Stimulated activated CD4-positive, alpha-beta T cell treated with anti-CD3 and anti-CD28 coated beads, Interleukin-12 subunit alpha, Interleukin-12 subunit beta, amount 100 ng/mL, for 48 hours (primary cell): ENCODE measurements around the gene OVCA2.
A peak's percentile ranks its signal among the peaks of the same experiment; 100 is the strongest.

ENCODE experiments used
- DNase-seq, 3 donors: peaks; one replicate each; pipeline ENCODE4 v3.0.0-alpha.2; 2020; ENCODE audit warnings: low read depth in 2 of 3, low spot score in 1 of 3

The OVCA2 gene

GRCh38 chr17:2030779-2031163 is 11.1 kb upstream of the OVCA2 start:
- DNase-seq, result no peak

- DNase-seq, result no peak
Observed at GRCh38 chr17:2033153-2033552, 8.7 kb upstream of the OVCA2 start.

- DNase-seq, result no peak
Observed at GRCh38 chr17:2034157-2034556, 7.7 kb upstream of the OVCA2 start.

DNA sequence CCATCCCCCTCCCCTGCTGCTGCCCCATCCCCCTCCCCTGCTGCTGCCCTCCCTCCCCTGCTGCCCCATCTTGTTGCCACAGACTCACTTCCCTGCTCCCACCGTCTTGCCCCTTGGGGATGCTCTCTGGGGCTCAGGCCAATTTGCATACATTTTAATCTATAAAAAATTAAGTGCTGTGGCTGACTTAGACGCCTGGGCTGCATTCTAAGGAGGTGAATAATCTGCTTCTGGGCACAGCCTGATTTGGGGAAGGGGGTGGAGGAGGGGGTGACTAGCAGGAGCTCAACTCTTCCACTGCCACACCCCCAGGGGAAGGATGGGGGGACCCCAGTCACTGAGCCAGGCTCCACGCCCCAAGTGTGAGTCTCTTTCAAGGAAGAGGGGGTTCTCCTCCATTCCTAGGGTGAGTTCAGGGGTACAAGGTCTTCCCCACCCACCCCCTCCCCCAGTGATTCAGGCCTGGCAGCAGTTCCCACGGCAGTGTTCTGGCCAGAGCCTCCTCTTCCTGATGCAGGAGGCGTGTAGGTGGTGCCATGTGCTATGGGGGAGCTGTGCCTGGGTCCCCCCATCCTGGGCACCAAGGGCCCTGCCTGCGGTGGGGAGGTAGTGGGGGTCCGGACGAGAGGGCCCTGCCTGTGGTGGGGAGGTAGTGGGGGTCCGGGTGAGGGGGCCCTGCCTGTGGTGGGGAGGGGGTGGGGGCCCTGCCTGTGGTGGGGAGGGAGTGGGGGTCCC is 6.8 kb upstream of the OVCA2 start:
- no peak for DNase-seq

DNA sequence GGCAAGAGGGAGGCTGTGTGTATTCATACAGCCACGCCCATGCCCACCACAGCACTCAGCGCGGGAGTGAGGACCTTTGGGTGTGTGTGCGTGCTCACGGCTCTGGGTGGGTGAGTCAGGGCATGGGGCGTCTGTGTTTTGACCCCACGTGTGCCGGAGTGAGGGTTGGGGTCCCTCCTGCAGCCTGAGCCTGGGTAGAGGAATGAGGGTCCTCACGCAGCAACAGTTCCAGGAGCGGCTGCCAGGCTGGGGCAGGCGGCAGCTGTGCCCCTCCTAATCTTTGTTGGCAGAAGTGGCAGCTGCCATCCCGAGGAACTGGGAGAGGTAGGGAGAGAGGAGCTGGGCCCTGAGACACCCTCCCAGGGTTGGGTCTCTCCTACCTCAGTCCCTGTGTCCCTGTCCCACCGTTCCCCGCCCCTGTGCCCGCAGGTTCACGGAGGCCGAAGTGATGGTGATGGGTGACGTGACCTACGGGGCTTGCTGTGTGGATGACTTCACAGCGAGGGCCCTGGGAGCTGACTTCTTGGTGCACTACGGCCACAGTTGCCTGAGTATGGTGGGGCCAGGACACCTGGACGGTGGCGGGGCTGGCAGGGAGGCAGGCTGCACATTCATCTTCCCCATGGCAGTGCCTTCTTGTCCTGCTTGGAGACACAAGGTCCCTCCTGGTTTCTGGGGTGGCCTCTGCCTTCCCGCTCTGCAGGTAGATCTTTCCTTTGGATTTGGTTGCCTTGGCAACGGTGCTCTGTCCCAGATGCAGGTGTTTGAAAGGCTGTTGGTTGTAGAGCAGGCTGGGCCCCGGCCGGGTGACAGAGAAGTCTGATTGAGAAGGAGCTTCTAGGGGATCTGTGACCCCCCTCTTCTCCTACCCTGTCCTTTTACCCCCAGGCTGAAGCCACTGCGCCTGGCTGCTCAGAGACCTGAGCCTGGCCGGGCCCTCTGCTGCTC is 6.0 kb upstream of the OVCA2 start:
- DNase-seq, result no peak

- DNase-seq, result no peak
Observed at GRCh38 chr17:2037155-2037554, 4.7 kb upstream of the OVCA2 start.

GRCh38 chr17:2040219-2040827 is 1.5 kb upstream of the OVCA2 start:
- DNase-seq, result no peak

- no peak for DNase-seq
Observed at GRCh38 chr17:2040942-2041560, 771 bp upstream of the OVCA2 start.

DNA sequence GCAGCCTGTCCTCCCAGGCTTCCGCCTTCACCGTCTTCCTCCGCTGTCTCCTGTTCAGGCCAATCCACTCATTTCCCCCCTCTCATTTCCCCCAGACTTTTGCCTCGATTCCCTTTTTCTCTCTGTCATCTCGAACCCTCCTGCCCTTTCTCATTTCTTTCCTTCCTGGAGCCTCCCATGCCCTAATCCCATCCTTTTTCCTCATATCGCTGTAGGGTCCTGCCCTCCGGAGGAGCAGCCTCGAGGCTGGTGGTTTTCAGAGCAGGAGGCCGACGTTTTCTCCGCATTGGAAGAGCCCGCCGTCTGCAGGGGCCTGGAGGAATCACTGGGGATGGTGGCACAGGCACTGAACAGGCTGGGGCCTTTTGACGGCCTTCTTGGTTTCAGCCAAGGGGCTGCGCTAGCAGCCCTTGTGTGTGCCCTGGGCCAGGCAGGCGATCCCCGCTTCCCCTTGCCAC is 597 bp downstream of the OVCA2 start:
- DNase-seq, result no peak

DNA sequence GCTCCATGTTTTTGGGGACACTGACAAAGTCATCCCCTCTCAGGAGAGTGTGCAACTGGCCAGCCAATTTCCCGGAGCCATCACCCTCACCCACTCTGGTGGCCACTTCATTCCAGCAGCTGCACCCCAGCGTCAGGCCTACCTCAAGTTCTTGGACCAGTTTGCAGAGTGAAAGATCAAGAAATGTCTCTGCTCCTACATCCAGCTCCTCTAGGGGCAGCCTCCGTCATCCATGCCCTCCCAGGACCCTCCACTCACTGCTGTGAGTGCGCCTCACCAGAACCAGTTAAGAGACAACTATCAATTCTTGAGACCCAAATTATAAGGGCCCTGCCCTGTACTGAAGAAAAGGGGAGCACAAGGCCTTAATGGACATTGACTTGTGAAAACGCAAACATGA is 1.1 kb downstream of the OVCA2 start:
- DNase-seq, result no peak

DNA sequence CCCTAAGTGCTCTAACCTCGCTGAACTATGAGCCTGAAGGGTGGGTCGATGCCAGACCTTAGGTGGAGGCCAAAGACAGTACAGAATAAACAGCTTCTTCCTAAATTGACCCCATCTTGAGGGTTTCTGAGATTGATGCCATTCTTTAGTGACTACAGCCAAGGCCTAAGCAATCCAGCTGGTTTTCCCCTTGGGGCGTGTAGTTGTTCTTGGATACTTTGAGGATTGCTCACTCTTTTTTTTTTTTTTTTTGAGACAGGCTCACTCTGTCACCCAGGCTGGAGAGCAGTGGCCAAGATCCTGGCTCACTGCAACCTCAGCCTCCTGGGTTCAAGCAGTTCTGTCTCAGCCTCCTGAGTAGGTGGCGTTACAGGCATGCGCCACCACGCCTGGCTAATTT is 2.0 kb downstream of the OVCA2 start:
- DNase-seq, result no peak

GRCh38 chr17:2044263-2044894 is 2.6 kb downstream of the OVCA2 start:
- DNase-seq, result no peak

- DNase-seq, result no peak
Observed at GRCh38 chr17:2047590-2047989, 5.8 kb downstream of the OVCA2 start.

GRCh38 chr17:2048805-2049204 is 7.0 kb downstream of the OVCA2 start:
- DNase-seq, result no peak

DNA sequence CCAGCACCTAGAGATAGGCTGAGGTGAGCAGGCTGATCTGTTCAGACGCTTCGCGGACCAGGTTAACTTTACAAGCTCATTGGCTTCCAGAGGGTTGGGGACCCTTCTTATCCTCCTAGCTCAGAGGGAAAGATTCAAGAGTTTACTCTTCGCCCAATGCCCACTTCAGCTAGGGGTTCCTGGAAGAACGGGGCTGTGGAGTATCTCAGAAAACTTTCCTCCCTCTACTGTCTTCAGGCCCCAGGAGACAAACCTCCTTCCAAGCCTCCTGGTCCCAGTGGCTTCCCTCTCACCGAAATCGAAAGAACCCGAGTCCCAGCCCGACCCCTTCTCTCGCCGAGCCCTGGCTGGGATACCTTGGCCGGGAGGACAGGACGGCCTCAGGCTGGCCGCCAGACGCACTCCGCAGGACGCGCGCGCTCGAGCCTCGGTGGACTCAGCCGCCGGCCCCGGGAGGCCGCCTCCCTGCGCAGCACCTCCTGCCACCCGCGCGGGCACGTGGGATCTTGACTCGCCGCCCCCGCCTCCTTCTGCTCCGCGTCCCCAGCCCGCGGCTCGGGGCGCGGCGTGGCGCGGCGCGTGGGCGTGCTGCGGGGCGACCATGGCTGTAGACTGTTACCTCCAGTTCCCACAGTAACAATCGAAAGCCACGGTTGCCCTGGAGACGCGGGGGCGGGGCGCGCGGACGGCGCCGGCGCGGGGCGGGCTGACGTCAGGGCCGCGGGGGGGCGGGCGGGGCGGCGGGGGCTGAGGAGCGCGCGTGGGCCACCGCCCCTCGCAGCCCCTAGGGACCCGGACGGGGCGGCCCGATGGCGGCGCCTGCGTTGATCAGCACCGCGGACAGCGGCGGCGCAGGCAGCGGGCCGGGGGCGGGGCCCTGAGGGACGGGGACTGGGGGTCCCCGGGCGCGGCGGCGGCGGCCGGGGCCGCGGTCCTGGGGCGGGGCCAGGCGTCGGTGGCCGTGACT is 7.8 kb downstream of the OVCA2 start:
- DNase-seq, result peak; percentile 74 to 87 (median 79)

DNA sequence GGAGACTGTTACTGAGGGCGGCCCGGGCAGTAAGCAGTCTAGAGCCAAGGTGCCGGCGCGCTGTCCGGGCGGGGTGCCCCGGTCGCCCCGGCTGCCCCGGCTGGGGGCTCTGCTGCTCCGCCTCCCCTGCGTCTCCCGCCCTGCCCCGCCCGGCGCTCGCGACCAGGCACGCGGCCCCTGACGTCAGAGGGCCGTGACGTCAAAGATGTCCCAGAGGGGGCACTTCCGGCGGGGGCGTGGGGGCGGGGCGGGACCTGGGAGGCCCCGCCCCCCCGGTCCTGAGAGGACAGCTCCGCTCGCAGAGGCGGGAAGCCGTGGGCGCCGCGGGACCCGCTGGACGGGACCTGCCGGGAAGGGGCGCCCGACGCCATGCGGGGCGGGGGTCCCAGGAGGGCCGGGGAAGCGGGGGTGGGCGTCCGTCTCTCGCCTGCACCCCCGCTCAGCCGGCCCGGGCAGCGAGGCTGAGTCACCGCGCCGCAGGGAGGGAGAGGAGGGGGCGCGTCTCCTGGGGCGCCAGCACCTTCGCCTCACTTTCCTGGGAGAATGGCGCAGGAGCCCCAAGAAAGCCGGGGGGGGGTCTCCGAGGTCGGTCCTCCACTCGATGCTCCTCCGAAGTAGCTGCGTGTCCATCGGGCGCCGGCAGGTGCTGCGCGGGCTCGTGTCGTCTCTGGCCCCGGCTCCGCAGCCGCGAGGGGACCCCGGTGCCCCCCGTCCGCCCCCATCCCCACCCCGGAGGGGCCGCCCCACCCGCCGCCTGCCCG is 8.7 kb downstream of the OVCA2 start:
- DNase-seq, result peak in 1 of 3 donors; percentile 52

DNA sequence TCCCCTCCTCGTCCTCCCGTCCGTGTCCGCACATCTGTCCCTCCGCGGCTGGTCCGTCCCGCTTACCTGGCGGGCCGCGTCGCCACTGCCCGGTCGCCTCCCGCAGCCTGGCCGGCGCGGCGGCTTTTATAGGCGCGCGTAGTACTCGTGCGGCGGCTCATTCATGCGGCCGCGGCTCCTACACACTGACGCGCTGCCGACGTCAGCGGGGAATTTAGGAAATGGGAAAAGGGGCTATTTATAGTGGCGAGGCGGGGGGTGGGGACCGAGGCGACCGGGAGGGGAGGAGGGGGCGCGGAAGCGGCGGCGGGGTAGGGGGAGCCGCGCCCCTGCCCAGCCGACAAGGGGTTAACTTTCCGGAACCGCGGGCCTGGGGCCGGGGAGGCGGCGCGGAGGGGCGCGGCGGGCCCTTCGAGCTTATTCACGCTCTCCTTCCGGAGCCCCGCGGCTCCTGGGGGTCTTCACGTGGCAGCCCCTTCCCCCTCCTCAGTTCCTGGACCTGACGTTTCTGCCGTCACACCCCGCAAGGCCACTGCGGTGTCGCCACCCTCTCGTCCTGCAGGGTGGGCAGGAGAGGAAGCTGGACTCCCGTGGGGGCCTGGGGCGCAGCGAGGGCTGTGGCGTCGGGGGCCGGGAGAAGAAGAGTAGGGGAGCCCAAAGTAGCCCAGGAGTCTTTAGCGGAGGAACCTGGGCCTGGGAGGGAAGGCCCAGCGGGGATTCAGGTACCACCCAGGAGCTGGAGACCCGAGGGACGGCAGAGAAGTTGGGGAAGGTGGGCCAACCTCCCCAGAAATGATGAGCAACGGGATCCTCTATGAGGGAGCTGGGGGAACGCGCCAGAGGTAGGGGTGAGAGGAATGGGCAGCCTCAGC is 9.5 kb downstream of the OVCA2 start:
- no peak for DNase-seq

- no peak for DNase-seq
Observed at GRCh38 chr17:2051933-2052559, 10.2 kb downstream of the OVCA2 start.
